NCI-H2029 (cell line): Measurements from ENCODE around the gene TMEM191B.
"Not testable (repeated sequence)": the region's sequence is repeated elsewhere in the genome, so short reads cannot be mapped to it uniquely, and the experiment has no call there.

Source experiments
- DNase-seq: peaks from one replicate; lab custom pipeline; 2025; lab: John Stamatoyannopoulos, UW

TMEM191B gene

GRCh38 chr22:18558516-18558915 lies 30.9 kb downstream of the TMEM191B start:
- not testable (repeated sequence) for DNase-seq

DNA sequence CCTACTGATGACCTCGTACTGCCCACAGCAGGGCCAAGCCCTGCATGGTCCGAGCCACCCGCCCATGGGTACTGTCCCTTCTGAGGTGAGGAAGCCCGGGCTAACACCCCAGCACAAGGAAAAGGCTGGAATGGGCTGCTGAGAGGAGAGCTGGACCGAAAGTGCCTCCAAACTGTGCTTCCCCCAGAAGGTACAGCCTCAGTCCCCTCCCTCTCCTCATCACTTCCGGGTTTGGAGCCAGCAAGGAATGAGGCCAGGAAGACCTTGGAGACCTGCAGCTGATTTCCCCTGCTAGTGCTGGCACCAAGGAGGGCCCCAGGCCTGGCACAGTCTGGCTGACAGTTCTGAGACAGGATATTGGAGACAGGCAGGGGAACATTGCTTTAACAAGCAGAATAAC lies 31.3 kb downstream of the TMEM191B start:
- DNase-seq, result not testable (repeated sequence)

- not testable (repeated sequence) for DNase-seq
These were observed 32.7 kb downstream of the TMEM191B start for GRCh38 chr22:18560099-18560974.

GRCh38 chr22:18570509-18571246 lies 43.1 kb downstream of the TMEM191B start:
- not testable (repeated sequence) for DNase-seq

DNA sequence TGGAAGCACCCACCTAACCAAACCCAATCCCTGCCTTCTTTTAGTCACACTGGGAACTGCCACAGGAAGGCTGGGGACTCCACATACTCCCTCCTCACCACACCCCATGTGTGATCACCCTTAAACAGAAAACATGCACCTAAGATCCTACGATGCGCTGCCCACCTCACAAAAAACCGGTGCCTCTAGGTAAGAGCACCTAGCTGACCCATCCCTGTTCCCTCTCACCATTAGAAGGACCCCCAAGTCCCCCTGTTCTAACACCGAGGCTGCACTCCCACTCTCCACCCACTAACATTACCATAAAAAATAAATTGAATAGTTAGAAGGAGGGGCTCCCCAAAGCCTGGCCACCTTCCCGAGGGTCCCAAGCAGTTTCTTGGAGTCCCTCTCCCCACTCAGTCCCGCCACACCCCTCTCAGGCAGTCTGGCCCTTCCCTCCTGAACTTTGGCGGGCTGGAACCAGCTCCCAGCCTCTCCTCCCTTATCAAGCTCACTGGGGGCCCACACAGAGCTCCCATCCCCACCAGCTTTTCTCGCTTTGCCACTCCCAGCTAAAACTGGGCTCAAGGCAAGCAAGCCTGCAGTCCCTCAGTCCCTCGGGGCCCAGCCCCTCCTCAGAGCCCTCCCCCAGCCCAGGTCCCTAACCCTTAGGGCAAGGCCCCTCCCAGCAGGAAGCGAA lies 46.0 kb downstream of the TMEM191B start:
- DNase-seq, result not testable (repeated sequence)

DNA sequence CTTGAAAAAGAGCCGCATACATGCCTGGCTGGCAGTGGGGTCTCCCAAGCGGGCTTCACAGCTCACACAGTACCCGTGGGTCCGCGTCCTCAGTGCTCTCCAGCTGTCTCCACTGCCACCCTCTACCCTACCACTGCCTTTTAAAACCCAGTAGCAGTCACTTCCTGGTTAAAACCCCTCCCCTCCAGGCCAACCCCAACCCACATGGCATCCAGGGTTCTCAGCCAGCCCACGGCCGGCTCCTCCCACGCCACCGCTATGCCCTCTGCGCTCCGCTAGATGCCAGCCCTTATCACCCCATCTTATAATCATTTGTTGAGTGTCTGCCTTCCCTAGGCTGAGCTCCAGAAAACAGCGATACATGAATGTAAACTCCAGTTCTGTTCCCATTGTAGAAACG lies 47.0 kb downstream of the TMEM191B start:
- DNase-seq, result not testable (repeated sequence)

GRCh38 chr22:18575686-18576085 lies 48.1 kb downstream of the TMEM191B start:
- DNase-seq, result not testable (repeated sequence)

- DNase-seq, result not testable (repeated sequence)
These were observed 49.7 kb downstream of the TMEM191B start for GRCh38 chr22:18577090-18577818.

- DNase-seq, result not testable (repeated sequence)
These were observed 50.2 kb downstream of the TMEM191B start for GRCh38 chr22:18577847-18578246.
